ENCODE data around the gene ZNF334. TPM values are rescaled to one million over a fixed set of nuclear protein-coding genes. Genes with fewer than 3 reads are reported as not detected.

ZNF334 gene
- total RNA-seq, 3 donors from 2014 or later = 0.96 to 18.7 (median 8.2) TPM

GRCh38 chr20:46488451-46488850 lies 24.9 kb downstream of the ZNF334 start:
- H3K27ac ChIP-seq = no peak overlapping the region
- peaks cover 0 to 2% of the 10 kb centered on the region in 2 donors for H3K4me1 ChIP-seq
- H3K4me3 ChIP-seq = no peak overlapping the region
- no peak for TF ChIP-seq POLR2AphosphoS5 (IDR thresholded peaks at IDR 0.05)
- no peak for TF ChIP-seq POLR2A (IDR thresholded peaks at IDR 0.05)
- DNase-seq (ENCODE audit: low spot score in 2 of 2) = no peak
- no peaks in the 10 kb centered on the region for H3K27me3 ChIP-seq
- H3K9me3 ChIP-seq = no peaks in the 10 kb centered on the region
- no peaks in the 10 kb centered on the region for H3K36me3 ChIP-seq
- intact Hi-C loops (cut with DNase I; ENCODE audit: low total_unique reads) = no loop called here

- no peak for TF ChIP-seq POLR2AphosphoS5 (IDR thresholded peaks at IDR 0.05)
- no peak for TF ChIP-seq CTCF (IDR thresholded peaks at IDR 0.05)
- no peak for TF ChIP-seq POLR2A (IDR thresholded peaks at IDR 0.05)
- intact Hi-C loops (cut with DNase I; ENCODE audit: low total_unique reads) = no loop called here
- Histone ChIP-seq H3K27me3 (no peaks in the 10 kb centered on the region), H3K4me1 (peaks cover 0 to 2% of the 10 kb centered on the region in 2 donors), H3K36me3 (no peaks in the 10 kb centered on the region), H3K27ac (no peak overlapping the region), H3K4me3 (no peak overlapping the region), H3K9me3 (no peaks in the 10 kb centered on the region)
- no peak for DNase-seq (ENCODE audit: low spot score in 2 of 2)
Measured at GRCh38 chr20:46487628-46488027, 25.7 kb downstream of the ZNF334 start.

GRCh38 chr20:46485431-46485830 lies 27.9 kb downstream of the ZNF334 start:
- Histone ChIP-seq H3K4me3 (peak overlapping the region in 2 of 3 donors; percentile 18 to 38), H3K4me1 (peaks cover 0 to 2% of the 10 kb centered on the region in 2 donors), H3K27ac (peak overlapping the region in 1 of 2 donors; percentile 0), H3K27me3 (no peaks in the 10 kb centered on the region), H3K36me3 (no peaks in the 10 kb centered on the region), H3K9me3 (no peaks in the 10 kb centered on the region)
- no peak for DNase-seq (ENCODE audit: low spot score in 2 of 2)
- TF ChIP-seq POLR2A (IDR thresholded peaks at IDR 0.05) (no peak), CTCF (IDR thresholded peaks at IDR 0.05) (no peak), POLR2AphosphoS5 (IDR thresholded peaks at IDR 0.05) (no peak)
- intact Hi-C loops (cut with DNase I; ENCODE audit: low total_unique reads) = no loop called here

GRCh38 chr20:46484954-46485353 lies 28.4 kb downstream of the ZNF334 start:
- no peak for TF ChIP-seq CTCF (IDR thresholded peaks at IDR 0.05)
- no peak for TF ChIP-seq POLR2A (IDR thresholded peaks at IDR 0.05)
- no peak for TF ChIP-seq POLR2AphosphoS5 (IDR thresholded peaks at IDR 0.05)
- DNase-seq (ENCODE audit: low spot score in 2 of 2) = no peak
- no peaks in the 10 kb centered on the region for H3K27me3 ChIP-seq
- no peaks in the 10 kb centered on the region for H3K9me3 ChIP-seq
- no peak overlapping the region for H3K4me3 ChIP-seq
- H3K36me3 ChIP-seq = no peaks in the 10 kb centered on the region
- intact Hi-C loops (cut with DNase I; ENCODE audit: low total_unique reads) = no loop called here
- peak overlapping the region in 1 of 2 donors; percentile 0 for H3K27ac ChIP-seq
- H3K4me1 ChIP-seq = peaks cover 0 to 2% of the 10 kb centered on the region in 2 donors

- Histone ChIP-seq H3K27ac (no peak overlapping the region), H3K4me1 (peaks cover 0 to 2% of the 10 kb centered on the region in 2 donors), H3K27me3 (no peaks in the 10 kb centered on the region), H3K36me3 (no peaks in the 10 kb centered on the region), H3K4me3 (no peak overlapping the region), H3K9me3 (no peaks in the 10 kb centered on the region)
- TF ChIP-seq CTCF (IDR thresholded peaks at IDR 0.05) = no peak
- no peak for TF ChIP-seq POLR2AphosphoS5 (IDR thresholded peaks at IDR 0.05)
- TF ChIP-seq POLR2A (IDR thresholded peaks at IDR 0.05) = no peak
- no peak for DNase-seq (ENCODE audit: low spot score in 2 of 2)
- intact Hi-C loops (cut with DNase I; ENCODE audit: low total_unique reads) = no loop called here
Measured at GRCh38 chr20:46483879-46484278, 29.5 kb downstream of the ZNF334 start.

- Histone ChIP-seq H3K4me3 (no peak overlapping the region), H3K4me1 (peaks cover 0 to 2% of the 10 kb centered on the region in 2 donors), H3K36me3 (no peaks in the 10 kb centered on the region), H3K27me3 (no peaks in the 10 kb centered on the region), H3K27ac (no peak overlapping the region), H3K9me3 (no peaks in the 10 kb centered on the region)
- intact Hi-C loops (cut with DNase I; ENCODE audit: low total_unique reads) = no loop called here
- no peak for DNase-seq (ENCODE audit: low spot score in 2 of 2)
- TF ChIP-seq POLR2AphosphoS5 (IDR thresholded peaks at IDR 0.05) = no peak
- no peak for TF ChIP-seq POLR2A (IDR thresholded peaks at IDR 0.05)
- TF ChIP-seq CTCF (IDR thresholded peaks at IDR 0.05) = no peak
Measured at GRCh38 chr20:46482864-46483263, 30.5 kb downstream of the ZNF334 start.

Data from breast epithelium (tissue), 4 donors.